MM.1S (cell line): ENCODE data around the gene THBS3.
A peak's percentile ranks its signal among the peaks of the same experiment; 100 is the strongest.

Experiments used
- DNase-seq: peaks from one replicate; pipeline ENCODE4 v3.0.0-alpha.2; 2015
- H2AFZ ChIP-seq: fragments of 300-600 bp; sonication (generic); 2 replicates; pipeline ENCODE4 v1.6.0; 2016; ENCODE audit warnings: antibody characterized with exemption, low read length
- H3F3A ChIP-seq: fragments of 300-600 bp; sonication (generic); 2 replicates; pipeline ENCODE4 v1.6.1; 2016; ENCODE audit warnings: mild to moderate bottlenecking, antibody characterized with exemption, low read length, moderate library complexity, mixed read lengths; ENCODE audit not compliant: insufficient read depth
- H3K27ac ChIP-seq: fragments of 300-600 bp; sonication (generic); 2 replicates; pipeline ENCODE4 v1.5.1; 2016; ENCODE audit warnings: mild to moderate bottlenecking, low read length
- H3K27me3 ChIP-seq: fragments of 300-600 bp; sonication (generic); replicated peaks from 2 replicates; pipeline ENCODE4 v1.6.0; 2016; ENCODE audit warnings: low read length; ENCODE audit not compliant: insufficient read depth
- H3K36me3 ChIP-seq: fragments of 300-600 bp; sonication (generic); replicated peaks from 2 replicates; pipeline ENCODE4 v1.6.1; 2016; ENCODE audit warnings: mild to moderate bottlenecking, low read length, mixed read lengths; ENCODE audit not compliant: insufficient read depth
- H3K4me1 ChIP-seq: fragments of 300-600 bp; sonication (generic); 2 replicates; pipeline ENCODE4 v1.6.1; 2016; ENCODE audit warnings: low read length, mixed read lengths
- H3K4me2 ChIP-seq: fragments of 300-600 bp; sonication (generic); 2 replicates; pipeline ENCODE4 v1.6.0; 2016; ENCODE audit warnings: low read depth, low read length
- H3K4me3 ChIP-seq: fragments of 300-600 bp; sonication (generic); 2 replicates; pipeline ENCODE4 v1.5.1; 2016; ENCODE audit warnings: low read length, mixed read lengths
- H3K79me2 ChIP-seq: fragments of 300-600 bp; sonication (generic); 2 replicates; pipeline ENCODE4 v1.6.1; 2016; ENCODE audit warnings: mixed run types, low read length, mixed read lengths
- H3K9ac ChIP-seq: fragments of 300-600 bp; sonication (generic); 2 replicates; pipeline ENCODE4 v1.6.1; 2016; ENCODE audit warnings: low read length, mixed read lengths
- H3K9me2 ChIP-seq: fragments of 300-600 bp; sonication (generic); replicated peaks from 2 replicates; pipeline ENCODE4 v1.6.1; 2016; ENCODE audit warnings: mild to moderate bottlenecking, low read length, mixed read lengths; ENCODE audit not compliant: insufficient read depth
- H3K9me3 ChIP-seq: fragments of 300-600 bp; sonication (generic); replicated peaks from 2 replicates; pipeline ENCODE4 v1.6.1; 2016; ENCODE audit warnings: mild to moderate bottlenecking, low read length, mixed read lengths; ENCODE audit not compliant: insufficient read depth
- H4K20me1 ChIP-seq: fragments of 300-600 bp; sonication (generic); 2 replicates; pipeline ENCODE4 v1.6.1; 2016; ENCODE audit warnings: mild to moderate bottlenecking, low read length, moderate library complexity, mixed read lengths; ENCODE audit not compliant: insufficient read depth
- EZH2 ChIP-seq: fragments of 300-600 bp; sonication (generic); optimal IDR thresholded peaks from 2 replicates; pipeline ENCODE3; 2017; ENCODE audit warnings: low read depth, mild to moderate bottlenecking, antibody characterized with exemption, low read length, mixed read lengths
- EZH2phosphoT487 ChIP-seq: fragments of 300-600 bp; sonication (generic); IDR thresholded peaks from 2 replicates; pipeline ENCODE4 v1.6.1; 2018; ENCODE audit warnings: antibody characterized with exemption, low read length
- TF ChIP-seq, protein P1 (sequence below): fragments of 300-600 bp; sonication (generic); IDR thresholded peaks from 2 replicates; pipeline ENCODE4 v1.5.1; 2016; ENCODE audit warnings: antibody characterized with exemption, low read length, mixed read lengths

Gene THBS3

DNA sequence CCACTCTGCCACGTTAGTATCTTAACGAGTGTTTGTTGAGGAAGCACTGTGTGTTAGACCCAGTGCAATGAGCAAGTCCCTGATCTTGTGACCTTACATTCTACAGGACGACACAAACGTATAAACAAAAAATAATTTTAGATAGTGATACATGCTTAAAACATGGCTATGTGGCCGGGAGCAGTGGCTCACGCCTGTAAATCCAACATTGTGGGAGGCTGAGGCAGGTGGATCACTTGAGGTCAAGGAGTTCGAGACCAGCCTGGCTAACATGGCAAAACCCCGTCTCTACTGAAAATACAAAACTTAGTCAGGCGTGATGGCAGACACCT lies 20.4 kb upstream of the THBS3 start:
- H3K4me3 ChIP-seq: peak overlapping the region; percentile 54
- no peaks in the 10 kb centered on the region for H3K36me3 ChIP-seq
- H3K9me3 ChIP-seq: no peaks in the 10 kb centered on the region
- H3K4me2 ChIP-seq: peak overlapping the region; percentile 87
- H3K4me1 ChIP-seq: peaks cover 9% of the 10 kb centered on the region
- H3K27me3 ChIP-seq: no peaks in the 10 kb centered on the region; the same call in 1 of the 2 replicates
- H4K20me1 ChIP-seq: no peaks in the 10 kb centered on the region
- peaks cover 25% of the 10 kb centered on the region for H3F3A ChIP-seq
- no peaks in the 10 kb centered on the region for H3K9me2 ChIP-seq
- peak overlapping the region; percentile 97 for H2AFZ ChIP-seq
- TF ChIP-seq, protein P1, sequence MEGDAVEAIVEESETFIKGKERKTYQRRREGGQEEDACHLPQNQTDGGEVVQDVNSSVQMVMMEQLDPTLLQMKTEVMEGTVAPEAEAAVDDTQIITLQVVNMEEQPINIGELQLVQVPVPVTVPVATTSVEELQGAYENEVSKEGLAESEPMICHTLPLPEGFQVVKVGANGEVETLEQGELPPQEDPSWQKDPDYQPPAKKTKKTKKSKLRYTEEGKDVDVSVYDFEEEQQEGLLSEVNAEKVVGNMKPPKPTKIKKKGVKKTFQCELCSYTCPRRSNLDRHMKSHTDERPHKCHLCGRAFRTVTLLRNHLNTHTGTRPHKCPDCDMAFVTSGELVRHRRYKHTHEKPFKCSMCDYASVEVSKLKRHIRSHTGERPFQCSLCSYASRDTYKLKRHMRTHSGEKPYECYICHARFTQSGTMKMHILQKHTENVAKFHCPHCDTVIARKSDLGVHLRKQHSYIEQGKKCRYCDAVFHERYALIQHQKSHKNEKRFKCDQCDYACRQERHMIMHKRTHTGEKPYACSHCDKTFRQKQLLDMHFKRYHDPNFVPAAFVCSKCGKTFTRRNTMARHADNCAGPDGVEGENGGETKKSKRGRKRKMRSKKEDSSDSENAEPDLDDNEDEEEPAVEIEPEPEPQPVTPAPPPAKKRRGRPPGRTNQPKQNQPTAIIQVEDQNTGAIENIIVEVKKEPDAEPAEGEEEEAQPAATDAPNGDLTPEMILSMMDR: no peak
- TF ChIP-seq EZH2 (no peak), EZH2phosphoT487 (no peak)
- H3K27ac ChIP-seq: peak overlapping the region; percentile 17; the same call in 1 of the 2 replicates
- H3K9ac ChIP-seq: peak overlapping the region; percentile 55
- peaks cover 11% of the 10 kb centered on the region; the same call in 1 of the 2 replicates for H3K79me2 ChIP-seq
- no peak for DNase-seq

DNA sequence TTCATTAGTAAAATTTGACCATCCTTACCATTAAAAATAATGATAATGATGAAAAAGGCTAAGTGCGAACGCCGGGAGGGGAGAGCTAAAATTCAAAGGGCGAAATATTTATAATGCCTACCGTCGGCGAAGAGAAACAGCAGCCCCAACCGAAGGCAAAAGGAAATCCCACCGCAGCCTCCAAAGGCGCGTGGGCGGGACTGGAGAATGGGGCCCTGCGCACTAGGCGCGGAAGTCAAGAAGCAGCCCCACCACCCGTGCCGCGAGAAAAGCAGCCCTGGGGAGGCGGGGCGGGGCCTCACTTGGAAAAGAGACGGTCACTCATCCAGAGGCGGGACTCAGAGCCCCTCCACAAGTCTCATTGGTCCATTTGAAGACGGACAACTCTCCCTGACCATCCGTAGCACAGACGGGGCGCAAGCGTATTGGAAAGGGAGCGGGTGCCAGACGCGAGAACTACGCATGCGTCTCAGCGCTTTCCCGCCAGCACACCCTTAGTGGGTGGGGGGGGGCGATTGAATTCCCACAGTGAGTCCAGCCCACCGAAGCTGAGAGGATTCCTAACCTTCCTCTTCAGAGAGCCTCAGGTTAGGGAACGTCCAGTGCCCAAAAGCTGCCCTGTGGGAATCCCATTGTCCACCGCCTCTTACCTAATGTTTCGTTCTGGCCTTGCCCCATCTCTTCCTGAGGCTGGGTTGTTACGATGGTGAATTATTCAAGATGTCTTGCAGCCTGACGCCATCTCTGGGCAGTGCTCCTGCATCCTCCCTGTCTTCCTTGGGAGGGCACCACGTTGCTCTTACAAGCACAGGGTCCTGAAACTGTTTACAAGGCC lies 19.8 kb upstream of the THBS3 start:
- H3K9ac ChIP-seq: peak overlapping the region; percentile 79
- peak overlapping the region; percentile 97 for H2AFZ ChIP-seq
- H3K4me1 ChIP-seq: peaks cover 10% of the 10 kb centered on the region
- DNase-seq: peak; percentile 100
- H3K27me3 ChIP-seq: no peaks in the 10 kb centered on the region; the same call in 1 of the 2 replicates
- TF ChIP-seq EZH2phosphoT487 (no peak), EZH2 (no peak)
- TF ChIP-seq, protein P1: no peak
- H3K9me3 ChIP-seq: no peaks in the 10 kb centered on the region
- peaks cover 27% of the 10 kb centered on the region for H3F3A ChIP-seq
- H3K4me2 ChIP-seq: peak overlapping the region; percentile 92
- H3K9me2 ChIP-seq: no peaks in the 10 kb centered on the region
- H3K79me2 ChIP-seq: peaks cover 11% of the 10 kb centered on the region; the same call in 1 of the 2 replicates
- H3K4me3 ChIP-seq: peak overlapping the region; percentile 71
- no peaks in the 10 kb centered on the region for H4K20me1 ChIP-seq
- H3K36me3 ChIP-seq: no peaks in the 10 kb centered on the region
- peak overlapping the region; percentile 63 for H3K27ac ChIP-seq

DNA sequence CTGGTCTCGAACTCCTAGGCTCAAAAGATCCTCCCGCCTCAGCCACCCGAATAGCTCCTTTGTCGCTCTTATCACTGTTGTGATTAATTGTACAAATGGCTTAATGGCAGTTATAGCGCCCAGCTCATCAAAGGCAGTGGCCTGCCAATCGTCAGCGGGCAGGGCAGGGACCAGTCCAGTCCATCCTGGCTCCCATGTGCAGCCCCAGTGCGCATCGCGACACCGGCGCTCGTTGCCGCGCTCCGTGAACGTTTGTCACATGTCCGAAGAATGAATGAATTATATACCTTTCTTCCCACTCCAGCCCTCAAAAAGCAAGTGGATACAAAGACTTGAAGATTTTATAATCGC lies 19.2 kb upstream of the THBS3 start:
- no peaks in the 10 kb centered on the region; the same call in 1 of the 2 replicates for H3K27me3 ChIP-seq
- TF ChIP-seq, protein P1: no peak; the same call in 1 of the 2 replicates
- TF ChIP-seq EZH2: no peak
- peak overlapping the region; percentile 79 for H3K9ac ChIP-seq
- H3F3A ChIP-seq: peaks cover 27% of the 10 kb centered on the region
- H3K9me2 ChIP-seq: no peaks in the 10 kb centered on the region
- peak; percentile 70 for DNase-seq
- H3K4me3 ChIP-seq: peak overlapping the region; percentile 71
- peak overlapping the region; percentile 73 for H2AFZ ChIP-seq
- no peaks in the 10 kb centered on the region for H3K9me3 ChIP-seq
- peaks cover 11% of the 10 kb centered on the region; the same call in 1 of the 2 replicates for H3K79me2 ChIP-seq
- H3K4me1 ChIP-seq: peaks cover 10% of the 10 kb centered on the region
- no peaks in the 10 kb centered on the region for H4K20me1 ChIP-seq
- peak overlapping the region; percentile 92 for H3K4me2 ChIP-seq
- H3K27ac ChIP-seq: peak overlapping the region; percentile 63
- H3K36me3 ChIP-seq: no peaks in the 10 kb centered on the region
